K562 (cell line): ENCODE data around the gene ZNF474. TPM values are rescaled to one million over a fixed set of nuclear protein-coding genes. Genes with fewer than 3 reads are reported as not detected.

ENCODE experiments used
- polyA plus RNA-seq, 8 experiments: library from polyadenylated mRNA; depleted of rRNA in 4 of 8; stranded (reverse) in 5 of 8; unstranded in 3 of 8; fragments of >200 nt; fragmentation: Nextera tagmentation in 2 of 8; fragmentation: Illumina TruSeq in 1 of 8; extraction: Ambion mirVana in 2 of 8; extraction: Trizol in 1 of 8; gene quantifications; 2 replicates each; pipeline versions ENCODE4 v1.2.1 to v1.2.3, GENCODE V29; 2011 to 2014; ENCODE audit warnings: inconsistent platforms in 1 of 8, missing spikeins in 1 of 8
- total RNA-seq, 7 experiments: library from RNA; depleted of rRNA in 6 of 7; stranded (reverse); fragments of >200 nt in 6 of 7; fragmentation: Illumina TruSeq in 2 of 7; extraction: Trizol in 2 of 7; gene quantifications; 2 replicates each; pipeline versions ENCODE4 v1.2.1 to v1.2.3, GENCODE V29; 2011 to 2021; ENCODE audit warnings: low replicate concordance in 1 of 7

The ZNF474 gene
- total and polyA plus RNA-seq, 9 of the 15 experiments (the other 6 are each of a cell fraction or from before 2014, with no cell fraction given), result 0.16 to 0.62 (median 0.39) TPM

Other genes with a start within 250 kb of the ZNF474 start
- gene SRFBP1, start 167.6 kb upstream of the ZNF474 start, total RNA-seq (2014; rRNA removed), result 11.3 and 13.0 TPM in 2 replicates
- gene SRFBP1, start 167.6 kb upstream of the ZNF474 start, total RNA-seq (2014; rRNA removed; fragmentation: Illumina TruSeq; extraction: Trizol), result 24.7 and 28.9 TPM in 2 replicates
- 25.4 and 30.0 TPM in 2 replicates for gene SRFBP1, start 167.6 kb upstream of the ZNF474 start, total RNA-seq (2015; rRNA removed; fragmentation: Illumina TruSeq; extraction: Trizol)
- gene SRFBP1, start 167.6 kb upstream of the ZNF474 start, total RNA-seq (2021), result 13.5 and 14.9 TPM in 2 replicates
- gene SRFBP1, start 167.6 kb upstream of the ZNF474 start, polyA plus RNA-seq (2011; rRNA removed), result 7.4 and 10.8 TPM in 2 replicates
- gene SRFBP1, start 167.6 kb upstream of the ZNF474 start, polyA plus RNA-seq (2014; fragmentation: Illumina TruSeq; extraction: Trizol), result 13.0 and 16.3 TPM in 2 replicates
- gene SRFBP1, start 167.6 kb upstream of the ZNF474 start, polyA plus RNA-seq (2014; fragmentation: Nextera tagmentation; extraction: Ambion mirVana), result 10 to 100 TPM; 16.1 to 17.0 TPM
- 10.6 and 11.7 TPM in 2 replicates for gene SRFBP1, start 167.6 kb upstream of the ZNF474 start, polyA plus RNA-seq (2014; rRNA removed)
- not detected in 2 replicates for gene LOX, start 51.3 kb upstream of the ZNF474 start, total RNA-seq (2014; rRNA removed)
- not detected in 2 replicates for gene LOX, start 51.3 kb upstream of the ZNF474 start, total RNA-seq (2014; rRNA removed; fragmentation: Illumina TruSeq; extraction: Trizol)
- gene LOX, start 51.3 kb upstream of the ZNF474 start, total RNA-seq (2015; rRNA removed; fragmentation: Illumina TruSeq; extraction: Trizol), result not detected in 2 replicates
- 0.09 and 0.34 TPM in 2 replicates for gene LOX, start 51.3 kb upstream of the ZNF474 start, total RNA-seq (2021)
- not detected in 2 replicates for gene LOX, start 51.3 kb upstream of the ZNF474 start, polyA plus RNA-seq (2011; rRNA removed)
- gene LOX, start 51.3 kb upstream of the ZNF474 start, polyA plus RNA-seq (2014; fragmentation: Illumina TruSeq; extraction: Trizol), result not detected in 2 replicates
- under 1 TPM in 1 of 2 experiments, not detected in 1; 0.06 TPM for gene LOX, start 51.3 kb upstream of the ZNF474 start, polyA plus RNA-seq (2014; fragmentation: Nextera tagmentation; extraction: Ambion mirVana)
- not detected in 2 replicates for gene LOX, start 51.3 kb upstream of the ZNF474 start, polyA plus RNA-seq (2014; rRNA removed)
- 0.08 TPM in 1 of 2 replicates, not detected in the other for gene SNCAIP, start 182.7 kb downstream of the ZNF474 start, total RNA-seq (2014; rRNA removed)
- gene SNCAIP, start 182.7 kb downstream of the ZNF474 start, total RNA-seq (2014; rRNA removed; fragmentation: Illumina TruSeq; extraction: Trizol), result not detected in 2 replicates
- gene SNCAIP, start 182.7 kb downstream of the ZNF474 start, total RNA-seq (2015; rRNA removed; fragmentation: Illumina TruSeq; extraction: Trizol), result not detected in 2 replicates
- not detected in 2 replicates for gene SNCAIP, start 182.7 kb downstream of the ZNF474 start, total RNA-seq (2021)
- gene SNCAIP, start 182.7 kb downstream of the ZNF474 start, polyA plus RNA-seq (2011; rRNA removed), result not detected in 2 replicates
- gene SNCAIP, start 182.7 kb downstream of the ZNF474 start, polyA plus RNA-seq (2014; fragmentation: Illumina TruSeq; extraction: Trizol), result not detected in 2 replicates
- not detected for gene SNCAIP, start 182.7 kb downstream of the ZNF474 start, polyA plus RNA-seq (2014; fragmentation: Nextera tagmentation; extraction: Ambion mirVana)
- 0.04 TPM in 1 of 2 replicates, not detected in the other for gene SNCAIP, start 182.7 kb downstream of the ZNF474 start, polyA plus RNA-seq (2014; rRNA removed)